Vagina (tissue), 2 donors: ENCODE measurements around the gene PHLPP2.

Experiments
- POLR2A ChIP-seq, 2 donors: fragments of 450-650 bp; IDR thresholded peaks; one replicate each; pipeline ENCODE4 v1.6.1; 2017; ENCODE audit warnings: antibody characterized with exemption in 2 of 2, mild to moderate bottlenecking in 2 of 2, moderate library complexity in 2 of 2
- POLR2AphosphoS5 ChIP-seq, 2 donors: sonication (generic); formaldehyde crosslinking; IDR thresholded peaks; one replicate each; pipeline ENCODE4 v1.9.0; 2017; ENCODE audit warnings: antibody characterized with exemption in 2 of 2, mild to moderate bottlenecking in 2 of 2, low read depth in 1 of 2; ENCODE audit not compliant: insufficient read depth in 1 of 2
- TF ChIP-seq, protein P1 (sequence below), 3 experiments: fragments of 450-650 bp in 2 of 3; fragments of 200-600 bp in 1 of 3; sonication (generic) in 1 of 3; IDR thresholded peaks; one replicate each; pipeline ENCODE4 v1.5.1; 2017 to 2019; ENCODE audit warnings: antibody characterized with exemption in 3 of 3, mild to moderate bottlenecking in 2 of 3, moderate library complexity in 2 of 3

DNA sequence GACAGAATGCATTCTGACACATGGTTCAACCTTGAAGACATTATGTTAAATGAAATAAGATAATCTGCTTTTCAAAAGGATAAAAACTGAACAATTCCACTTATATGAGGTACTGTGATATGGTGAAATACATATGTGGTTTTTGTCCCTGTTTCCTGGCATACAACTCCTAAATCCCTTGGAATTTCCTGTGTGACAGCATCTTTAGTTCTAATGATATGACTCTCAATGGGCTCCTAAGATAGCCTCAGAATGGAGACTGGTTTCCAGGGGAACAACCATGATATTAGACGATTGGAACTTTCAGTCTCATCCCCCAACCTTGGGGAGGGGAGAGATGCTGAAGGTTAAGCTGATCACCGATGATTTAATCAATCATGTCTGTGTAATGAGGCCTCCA, 37.7 kb upstream of the PHLPP2 start:
- TF ChIP-seq, protein P1, sequence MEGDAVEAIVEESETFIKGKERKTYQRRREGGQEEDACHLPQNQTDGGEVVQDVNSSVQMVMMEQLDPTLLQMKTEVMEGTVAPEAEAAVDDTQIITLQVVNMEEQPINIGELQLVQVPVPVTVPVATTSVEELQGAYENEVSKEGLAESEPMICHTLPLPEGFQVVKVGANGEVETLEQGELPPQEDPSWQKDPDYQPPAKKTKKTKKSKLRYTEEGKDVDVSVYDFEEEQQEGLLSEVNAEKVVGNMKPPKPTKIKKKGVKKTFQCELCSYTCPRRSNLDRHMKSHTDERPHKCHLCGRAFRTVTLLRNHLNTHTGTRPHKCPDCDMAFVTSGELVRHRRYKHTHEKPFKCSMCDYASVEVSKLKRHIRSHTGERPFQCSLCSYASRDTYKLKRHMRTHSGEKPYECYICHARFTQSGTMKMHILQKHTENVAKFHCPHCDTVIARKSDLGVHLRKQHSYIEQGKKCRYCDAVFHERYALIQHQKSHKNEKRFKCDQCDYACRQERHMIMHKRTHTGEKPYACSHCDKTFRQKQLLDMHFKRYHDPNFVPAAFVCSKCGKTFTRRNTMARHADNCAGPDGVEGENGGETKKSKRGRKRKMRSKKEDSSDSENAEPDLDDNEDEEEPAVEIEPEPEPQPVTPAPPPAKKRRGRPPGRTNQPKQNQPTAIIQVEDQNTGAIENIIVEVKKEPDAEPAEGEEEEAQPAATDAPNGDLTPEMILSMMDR (IDR thresholded peaks at IDR 0.05): no peak
- TF ChIP-seq POLR2A (IDR thresholded peaks at IDR 0.05): no peak
- TF ChIP-seq POLR2AphosphoS5 (IDR thresholded peaks at IDR 0.05; ENCODE audit: insufficient read depth in 1 of 2, low read depth in 1 of 2): no peak
